ENCODE measurements around the gene VPS13D.

VPS13D gene

GRCh38 chr1:12477936-12478611 is 248.2 kb downstream of the VPS13D start:
- DNase-seq: no peak

- peak; percentile 19 for DNase-seq
Measured at GRCh38 chr1:12478612-12478985, 248.8 kb downstream of the VPS13D start.

GRCh38 chr1:12479311-12479710 is 249.5 kb downstream of the VPS13D start:
- no peak for DNase-seq

GRCh38 chr1:12480041-12480440 is 250.2 kb downstream of the VPS13D start:
- no peak for DNase-seq

GRCh38 chr1:12480748-12481362 is 251.0 kb downstream of the VPS13D start:
- no peak for DNase-seq

- no peak for DNase-seq
Measured at GRCh38 chr1:12481928-12482327, 252.1 kb downstream of the VPS13D start.

- DNase-seq: no peak
Measured at GRCh38 chr1:12482988-12483387, 253.2 kb downstream of the VPS13D start.

- no peak for DNase-seq
Measured at GRCh38 chr1:12485231-12486058, 255.6 kb downstream of the VPS13D start.

GRCh38 chr1:12486059-12486341 is 256.2 kb downstream of the VPS13D start:
- no peak for DNase-seq

- DNase-seq: no peak
Measured at GRCh38 chr1:12486401-12487005, 256.7 kb downstream of the VPS13D start.

- DNase-seq: no peak
Measured at GRCh38 chr1:12487520-12487919, 257.7 kb downstream of the VPS13D start.

- no peak for DNase-seq
Measured at GRCh38 chr1:12488666-12489354, 259.0 kb downstream of the VPS13D start.

- DNase-seq: no peak
Measured at GRCh38 chr1:12490532-12491142, 260.8 kb downstream of the VPS13D start.

GRCh38 chr1:12491656-12492055 is 261.8 kb downstream of the VPS13D start:
- no peak for DNase-seq

- no peak for DNase-seq
Measured at GRCh38 chr1:12495725-12496124, 265.9 kb downstream of the VPS13D start.

- no peak for DNase-seq
Measured at GRCh38 chr1:12496154-12496961, 266.5 kb downstream of the VPS13D start.

GRCh38 chr1:12499539-12500240 is 269.9 kb downstream of the VPS13D start:
- DNase-seq: no peak

GRCh38 chr1:12501661-12502060 is 271.8 kb downstream of the VPS13D start:
- no peak for DNase-seq

- DNase-seq: no peak
Measured at GRCh38 chr1:12502336-12503109, 272.7 kb downstream of the VPS13D start.

- DNase-seq: no peak
Measured at GRCh38 chr1:12503709-12504108, 273.9 kb downstream of the VPS13D start.

All from effector CD4-positive, alpha-beta T cell (primary cell).